ENCODE data around the gene ACTRT3. TPM values are rescaled to one million over a fixed set of nuclear protein-coding genes. Genes with fewer than 3 reads are reported as not detected.

ACTRT3 gene
- total and polyA plus RNA-seq, 2 donors (not counting 3 experiments of a cell fraction or from before 2014, with no cell fraction given): 2.6 to 3.3 TPM

DNA sequence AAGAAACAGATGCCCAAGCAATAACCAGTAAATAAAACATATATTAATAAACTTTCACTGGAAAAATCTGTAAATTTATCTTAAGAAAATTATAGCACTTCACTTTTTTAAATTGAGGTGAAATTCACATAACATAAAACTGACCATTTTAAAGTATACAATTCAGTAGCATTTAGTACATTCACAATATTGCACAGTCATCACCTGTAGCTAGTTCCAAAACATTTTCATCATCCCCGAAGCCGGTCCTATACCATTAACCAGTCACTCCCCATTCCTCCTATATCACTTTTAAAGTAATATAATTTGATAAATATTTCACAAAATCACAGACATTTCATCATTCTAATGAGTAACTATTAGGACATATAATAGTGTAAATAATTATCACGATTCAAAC is 35.3 kb upstream of the ACTRT3 start:
- dilution Hi-C loops (cut with MboI; ENCODE audit: extremely low pct_ligation_motif_present, low sequenced_read_pairs) (no loop called here), intact Hi-C loops (cut with micrococcal nuclease) (no loop called here)
- no peak overlapping the region for H2AFZ ChIP-seq (ENCODE audit: low read depth, low read length)
- TF ChIP-seq EZH2 (IDR thresholded peaks at IDR 0.05; ENCODE audit: borderline replicate concordance, low read depth, low read length, severe bottlenecking) (no peak), POLR2AphosphoS5 (IDR thresholded peaks at IDR 0.05; ENCODE audit: insufficient read depth, low read depth, low read length) (no peak), FOS (IDR thresholded peaks at IDR 0.05; ENCODE audit: borderline replicate concordance, insufficient read depth, low read length) (no peak), GATA2 (IDR thresholded peaks at IDR 0.05; ENCODE audit: insufficient read depth, insufficient read length, low read depth, low read length) (no peak), POLR2A (IDR thresholded peaks at IDR 0.05; ENCODE audit: low read depth, low read length) (no peak), MYC (IDR thresholded peaks at IDR 0.05; ENCODE audit: low read depth, low read length) (no peak), JUN (IDR thresholded peaks at IDR 0.05; ENCODE audit: borderline replicate concordance, insufficient read depth, insufficient read length, low read depth) (no peak)
- TF ChIP-seq, protein P1, sequence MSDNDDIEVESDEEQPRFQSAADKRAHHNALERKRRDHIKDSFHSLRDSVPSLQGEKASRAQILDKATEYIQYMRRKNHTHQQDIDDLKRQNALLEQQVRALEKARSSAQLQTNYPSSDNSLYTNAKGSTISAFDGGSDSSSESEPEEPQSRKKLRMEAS (IDR thresholded peaks at IDR 0.05; ENCODE audit: insufficient read depth, insufficient read length): no peak
- TF ChIP-seq, protein P2, sequence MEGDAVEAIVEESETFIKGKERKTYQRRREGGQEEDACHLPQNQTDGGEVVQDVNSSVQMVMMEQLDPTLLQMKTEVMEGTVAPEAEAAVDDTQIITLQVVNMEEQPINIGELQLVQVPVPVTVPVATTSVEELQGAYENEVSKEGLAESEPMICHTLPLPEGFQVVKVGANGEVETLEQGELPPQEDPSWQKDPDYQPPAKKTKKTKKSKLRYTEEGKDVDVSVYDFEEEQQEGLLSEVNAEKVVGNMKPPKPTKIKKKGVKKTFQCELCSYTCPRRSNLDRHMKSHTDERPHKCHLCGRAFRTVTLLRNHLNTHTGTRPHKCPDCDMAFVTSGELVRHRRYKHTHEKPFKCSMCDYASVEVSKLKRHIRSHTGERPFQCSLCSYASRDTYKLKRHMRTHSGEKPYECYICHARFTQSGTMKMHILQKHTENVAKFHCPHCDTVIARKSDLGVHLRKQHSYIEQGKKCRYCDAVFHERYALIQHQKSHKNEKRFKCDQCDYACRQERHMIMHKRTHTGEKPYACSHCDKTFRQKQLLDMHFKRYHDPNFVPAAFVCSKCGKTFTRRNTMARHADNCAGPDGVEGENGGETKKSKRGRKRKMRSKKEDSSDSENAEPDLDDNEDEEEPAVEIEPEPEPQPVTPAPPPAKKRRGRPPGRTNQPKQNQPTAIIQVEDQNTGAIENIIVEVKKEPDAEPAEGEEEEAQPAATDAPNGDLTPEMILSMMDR (IDR thresholded peaks at IDR 0.05; ENCODE audit: extremely low read depth in 1 of 2, insufficient read depth in 1 of 2, low read depth in 1 of 2, low read length in 2 of 2): no peak
- BruUV-seq (replicated peaks): no TSS peak
- H3K4me3 ChIP-seq (replicated peaks in 1 of 3; ENCODE audit: insufficient read depth in 1 of 3, low read depth in 1 of 3, low read length in 3 of 3): no peak overlapping the region
- no peak overlapping the region for H3K4me2 ChIP-seq (ENCODE audit: insufficient read depth, low read length)
- CTCF ChIA-PET: no interaction called here
- H3K9me3 ChIP-seq (replicated peaks; ENCODE audit: control insufficient read depth, insufficient read depth, low read length): no peaks in the 10 kb centered on the region
- no peaks in the 10 kb centered on the region for H3K36me3 ChIP-seq (ENCODE audit: control insufficient read depth in 2 of 2, extremely low read depth in 1 of 2, insufficient read depth in 2 of 2, low read length in 2 of 2)
- H3K27ac ChIP-seq (ENCODE audit: insufficient read depth, low read depth, low read length): no peak overlapping the region
- no peaks in the 10 kb centered on the region for H3K4me1 ChIP-seq (ENCODE audit: control insufficient read depth, extremely low read depth, insufficient read depth, low read length)
- no peak overlapping the region for H3K9ac ChIP-seq (replicated peaks; ENCODE audit: extremely low read depth, insufficient read depth, low read length)
- no peaks in the 10 kb centered on the region for H3K9me1 ChIP-seq (replicated peaks; ENCODE audit: control insufficient read depth, extremely low read depth, insufficient read depth, low read length)
- H4K20me1 ChIP-seq (replicated peaks; ENCODE audit: control insufficient read depth, extremely low read depth, insufficient read depth, low read length): no peaks in the 10 kb centered on the region
- no peak for FAIRE-seq
- no peaks in the 10 kb centered on the region for H3K79me2 ChIP-seq (ENCODE audit: control insufficient read depth, insufficient read depth, low read length)
- POLR2A ChIA-PET: no interaction called here
- H3K27me3 ChIP-seq (ENCODE audit: control insufficient read depth in 2 of 2, insufficient read depth in 2 of 2, low read length in 2 of 2): no peaks in the 10 kb centered on the region
- no peak for DNase-seq (ENCODE audit: low read depth, low spot score)
